Bronchial epithelial cell (primary cell): Measurements from ENCODE around the gene CELF4. TPM values are rescaled to one million over a fixed set of nuclear protein-coding genes. Genes with fewer than 3 reads are reported as not detected.

Source experiments
- DNase-seq: peaks from one replicate; pipeline ENCODE4 v3.0.0-alpha.2; 2010; ENCODE audit warnings: low read depth
- FAIRE-seq: peaks from 2 replicates; lab custom pipeline; 2011; peaks lifted over from hg19 to GRCh38; lab: Jason Lieb, UNC
- H3K27me3 ChIP-seq: 2 replicates; pipeline ENCODE4 v1.5.1; 2011; ENCODE audit warnings: low read length; ENCODE audit not compliant: control insufficient read depth, insufficient read depth
- H3K36me3 ChIP-seq: 2 replicates; pipeline ENCODE4 v1.5.1; 2011; ENCODE audit warnings: low read length; ENCODE audit not compliant: control insufficient read depth, insufficient read depth
- H3K4me3 ChIP-seq: 2 replicates; pipeline ENCODE4 v1.5.1; 2011; ENCODE audit warnings: mild to moderate bottlenecking, low read depth, low read length, control low read depth
- total RNA-seq: library from RNA; depleted of rRNA; stranded (reverse); fragments of >200 nt; gene quantifications from 2 replicates; pipeline ENCODE4 v1.2.1, GENCODE V29; 2014
- TF ChIP-seq, protein P1 (sequence below): IDR thresholded peaks from 2 replicates; pipeline ENCODE4 v1.5.1; 2011; ENCODE audit warnings: mild to moderate bottlenecking, moderate library complexity, low read length, control low read depth, inconsistent platforms; ENCODE audit not compliant: insufficient read depth, severe bottlenecking

Gene CELF4
- total RNA-seq, 1 donor from 2014 or later, result not detected

DNA sequence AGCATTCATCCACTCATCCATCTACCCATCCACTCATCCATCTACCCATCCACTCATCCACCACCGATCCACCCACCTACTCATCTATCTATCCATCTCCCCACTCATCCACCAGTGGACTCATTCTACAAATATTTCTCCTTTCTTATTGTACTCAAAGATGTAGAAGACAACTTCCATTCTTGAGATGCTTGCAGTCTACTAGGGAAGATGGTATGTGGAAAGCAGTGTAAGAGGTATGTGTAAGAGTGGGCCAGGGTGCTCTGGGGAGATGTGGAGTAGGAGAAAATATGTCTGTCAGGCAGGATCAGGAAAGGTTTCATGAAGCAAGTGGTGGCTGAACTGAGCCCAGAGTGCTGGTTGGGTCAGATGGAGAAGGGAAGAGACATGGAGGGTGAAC lies 150.8 kb downstream of the CELF4 start:
- H3K27me3 ChIP-seq, result no peaks in the 10 kb centered on the region
- FAIRE-seq (no peak), DNase-seq (no peak)
- no peaks in the 10 kb centered on the region for H3K36me3 ChIP-seq
- TF ChIP-seq, protein P1, sequence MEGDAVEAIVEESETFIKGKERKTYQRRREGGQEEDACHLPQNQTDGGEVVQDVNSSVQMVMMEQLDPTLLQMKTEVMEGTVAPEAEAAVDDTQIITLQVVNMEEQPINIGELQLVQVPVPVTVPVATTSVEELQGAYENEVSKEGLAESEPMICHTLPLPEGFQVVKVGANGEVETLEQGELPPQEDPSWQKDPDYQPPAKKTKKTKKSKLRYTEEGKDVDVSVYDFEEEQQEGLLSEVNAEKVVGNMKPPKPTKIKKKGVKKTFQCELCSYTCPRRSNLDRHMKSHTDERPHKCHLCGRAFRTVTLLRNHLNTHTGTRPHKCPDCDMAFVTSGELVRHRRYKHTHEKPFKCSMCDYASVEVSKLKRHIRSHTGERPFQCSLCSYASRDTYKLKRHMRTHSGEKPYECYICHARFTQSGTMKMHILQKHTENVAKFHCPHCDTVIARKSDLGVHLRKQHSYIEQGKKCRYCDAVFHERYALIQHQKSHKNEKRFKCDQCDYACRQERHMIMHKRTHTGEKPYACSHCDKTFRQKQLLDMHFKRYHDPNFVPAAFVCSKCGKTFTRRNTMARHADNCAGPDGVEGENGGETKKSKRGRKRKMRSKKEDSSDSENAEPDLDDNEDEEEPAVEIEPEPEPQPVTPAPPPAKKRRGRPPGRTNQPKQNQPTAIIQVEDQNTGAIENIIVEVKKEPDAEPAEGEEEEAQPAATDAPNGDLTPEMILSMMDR, result no peak
- H3K4me3 ChIP-seq, result no peak overlapping the region

DNA sequence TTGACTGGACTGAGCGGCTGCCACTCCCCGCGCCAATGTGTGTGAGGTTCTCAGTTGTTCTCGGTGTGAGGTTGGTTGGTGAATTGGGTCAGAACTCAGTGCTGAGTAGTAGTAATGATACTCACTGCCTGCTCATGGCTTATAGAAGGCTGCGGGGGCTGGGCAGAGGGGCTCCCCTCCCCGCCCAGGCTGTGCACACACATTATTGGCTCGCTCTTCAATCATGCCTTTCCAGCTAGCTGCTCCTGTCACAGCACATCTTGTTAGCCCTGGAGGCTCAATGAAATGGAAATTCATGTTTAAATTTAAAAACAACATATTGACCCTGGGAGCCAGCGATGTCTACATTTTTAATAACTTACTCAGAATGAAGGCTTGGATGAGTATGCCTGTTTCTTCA lies 152.8 kb downstream of the CELF4 start:
- TF ChIP-seq, protein P1, result no peak
- DNase-seq (no peak), FAIRE-seq (no peak)
- no peaks in the 10 kb centered on the region for H3K27me3 ChIP-seq
- H3K36me3 ChIP-seq, result no peaks in the 10 kb centered on the region
- H3K4me3 ChIP-seq, result no peak overlapping the region

GRCh38 chr18:37412333-37412732 lies 153.3 kb downstream of the CELF4 start:
- TF ChIP-seq, protein P1, result no peak
- no peaks in the 10 kb centered on the region for H3K36me3 ChIP-seq
- DNase-seq (no peak), FAIRE-seq (peak; percentile 80)
- no peaks in the 10 kb centered on the region for H3K27me3 ChIP-seq
- H3K4me3 ChIP-seq, result no peak overlapping the region

- Histone ChIP-seq H3K27me3 (no peaks in the 10 kb centered on the region), H3K36me3 (no peaks in the 10 kb centered on the region), H3K4me3 (no peak overlapping the region)
- FAIRE-seq, result peak; percentile 84
- peak; percentile 4 for DNase-seq
- TF ChIP-seq, protein P1, result no peak
Measured at GRCh38 chr18:37409878-37410277, 155.7 kb downstream of the CELF4 start.

GRCh38 chr18:37408676-37409265 lies 156.8 kb downstream of the CELF4 start:
- DNase-seq (no peak), FAIRE-seq (no peak)
- Histone ChIP-seq H3K36me3 (no peaks in the 10 kb centered on the region), H3K4me3 (no peak overlapping the region), H3K27me3 (no peaks in the 10 kb centered on the region)
- TF ChIP-seq, protein P1, result no peak

DNA sequence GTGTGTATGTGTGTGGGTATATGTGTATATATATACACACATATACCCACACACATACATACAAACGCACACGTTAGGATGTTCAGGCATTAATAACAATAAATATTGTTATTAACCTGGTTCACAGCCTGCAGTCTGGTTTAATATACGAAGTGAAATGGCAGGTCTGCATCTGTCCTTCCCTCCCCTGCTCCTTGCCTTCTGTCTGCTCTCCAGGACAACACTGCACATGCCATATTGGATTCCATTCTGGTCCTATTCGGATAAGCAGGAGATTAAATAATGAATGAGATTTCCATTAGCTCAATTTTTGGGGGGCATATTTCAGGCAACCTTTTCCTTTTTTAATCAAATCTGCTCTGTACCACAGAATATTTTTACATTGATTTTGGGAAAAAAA lies 158.0 kb downstream of the CELF4 start:
- TF ChIP-seq, protein P1, result no peak
- no peaks in the 10 kb centered on the region for H3K27me3 ChIP-seq
- no peak for DNase-seq
- no peaks in the 10 kb centered on the region for H3K36me3 ChIP-seq
- no peak overlapping the region for H3K4me3 ChIP-seq
- FAIRE-seq, result no peak
